ENCODE measurements around the gene LRP8. TPM values are rescaled to one million over a fixed set of nuclear protein-coding genes. Genes with fewer than 3 reads are reported as not detected.
A peak's percentile ranks its signal among the peaks of the same experiment; 100 is the strongest.

The LRP8 gene
- 8.8 TPM for polyA plus RNA-seq (2012; ENCODE audit: low read depth, missing spikeins)

GRCh38 chr1:53328009-53328461, at the start of gene LRP8:
LRP8 (minus strand) TSS chr1:53328070; CDS start chr1:53327912, 158 bp downstream.
- FAIRE-seq (peak; percentile 96), DNase-seq (ENCODE audit: insufficient read length, low spot score) (peak; percentile 94)
- TF ChIP-seq POLR2AphosphoS5 (IDR thresholded peaks at IDR 0.05; ENCODE audit: low read depth, low read length), result no peak
- no peak for TF ChIP-seq SPI1 (IDR thresholded peaks at IDR 0.05; ENCODE audit: low read depth, low read length)
- TF ChIP-seq PAX5 (IDR thresholded peaks at IDR 0.05; ENCODE audit: insufficient read depth, low read length, severe bottlenecking), result no peak
- no peak for TF ChIP-seq POU2F2 (IDR thresholded peaks at IDR 0.05; ENCODE audit: low read depth, low read length)
- no peak for TF ChIP-seq TAF1 (IDR thresholded peaks at IDR 0.05; ENCODE audit: low read depth, low read length)
- no peak; the same call in 1 of the 2 replicates for TF ChIP-seq POLR2A (IDR thresholded peaks at IDR 0.05; ENCODE audit: low read depth, low read length)

GRCh38 chr1:53377438-53377841, 49.6 kb upstream of the LRP8 start:
- no peak for FAIRE-seq
- TF ChIP-seq POLR2A (IDR thresholded peaks at IDR 0.05; ENCODE audit: low read depth, low read length) (no peak), TAF1 (IDR thresholded peaks at IDR 0.05; ENCODE audit: low read depth, low read length) (no peak), SPI1 (IDR thresholded peaks at IDR 0.05; ENCODE audit: low read depth, low read length) (no peak), PAX5 (IDR thresholded peaks at IDR 0.05; ENCODE audit: insufficient read depth, low read length, severe bottlenecking) (no peak), POLR2AphosphoS5 (IDR thresholded peaks at IDR 0.05; ENCODE audit: low read depth, low read length) (no peak), POU2F2 (IDR thresholded peaks at IDR 0.05; ENCODE audit: low read depth, low read length) (no peak)
- no peak for DNase-seq (ENCODE audit: insufficient read length, low spot score)

GRCh38 chr1:53376742-53377437, 49.0 kb upstream of the LRP8 start:
- no peak for FAIRE-seq
- DNase-seq (ENCODE audit: insufficient read length, low spot score), result no peak
- TF ChIP-seq POLR2AphosphoS5 (IDR thresholded peaks at IDR 0.05; ENCODE audit: low read depth, low read length), result no peak
- no peak for TF ChIP-seq TAF1 (IDR thresholded peaks at IDR 0.05; ENCODE audit: low read depth, low read length)
- no peak for TF ChIP-seq POLR2A (IDR thresholded peaks at IDR 0.05; ENCODE audit: low read depth, low read length)
- TF ChIP-seq PAX5 (IDR thresholded peaks at IDR 0.05; ENCODE audit: insufficient read depth, low read length, severe bottlenecking), result no peak
- TF ChIP-seq SPI1 (IDR thresholded peaks at IDR 0.05; ENCODE audit: low read depth, low read length), result no peak
- TF ChIP-seq POU2F2 (IDR thresholded peaks at IDR 0.05; ENCODE audit: low read depth, low read length), result no peak

GRCh38 chr1:53376041-53376461, 48.2 kb upstream of the LRP8 start:
- no peak for FAIRE-seq
- no peak for DNase-seq (ENCODE audit: insufficient read length, low spot score)
- TF ChIP-seq PAX5 (IDR thresholded peaks at IDR 0.05; ENCODE audit: insufficient read depth, low read length, severe bottlenecking) (no peak), TAF1 (IDR thresholded peaks at IDR 0.05; ENCODE audit: low read depth, low read length) (no peak), SPI1 (IDR thresholded peaks at IDR 0.05; ENCODE audit: low read depth, low read length) (no peak), POLR2A (IDR thresholded peaks at IDR 0.05; ENCODE audit: low read depth, low read length) (no peak), POLR2AphosphoS5 (IDR thresholded peaks at IDR 0.05; ENCODE audit: low read depth, low read length) (no peak), POU2F2 (IDR thresholded peaks at IDR 0.05; ENCODE audit: low read depth, low read length) (no peak)

GRCh38 chr1:53375440-53375839, 47.6 kb upstream of the LRP8 start:
- no peak for TF ChIP-seq PAX5 (IDR thresholded peaks at IDR 0.05; ENCODE audit: insufficient read depth, low read length, severe bottlenecking)
- TF ChIP-seq POLR2AphosphoS5 (IDR thresholded peaks at IDR 0.05; ENCODE audit: low read depth, low read length), result no peak
- TF ChIP-seq TAF1 (IDR thresholded peaks at IDR 0.05; ENCODE audit: low read depth, low read length), result no peak
- no peak for TF ChIP-seq POU2F2 (IDR thresholded peaks at IDR 0.05; ENCODE audit: low read depth, low read length)
- no peak for TF ChIP-seq SPI1 (IDR thresholded peaks at IDR 0.05; ENCODE audit: low read depth, low read length)
- TF ChIP-seq POLR2A (IDR thresholded peaks at IDR 0.05; ENCODE audit: low read depth, low read length), result no peak
- FAIRE-seq, result no peak
- DNase-seq (ENCODE audit: insufficient read length, low spot score), result no peak

- TF ChIP-seq PAX5 (IDR thresholded peaks at IDR 0.05; ENCODE audit: insufficient read depth, low read length, severe bottlenecking), result no peak
- no peak for TF ChIP-seq SPI1 (IDR thresholded peaks at IDR 0.05; ENCODE audit: low read depth, low read length)
- no peak for TF ChIP-seq POU2F2 (IDR thresholded peaks at IDR 0.05; ENCODE audit: low read depth, low read length)
- no peak for TF ChIP-seq POLR2A (IDR thresholded peaks at IDR 0.05; ENCODE audit: low read depth, low read length)
- TF ChIP-seq POLR2AphosphoS5 (IDR thresholded peaks at IDR 0.05; ENCODE audit: low read depth, low read length), result no peak
- TF ChIP-seq TAF1 (IDR thresholded peaks at IDR 0.05; ENCODE audit: low read depth, low read length), result no peak
- FAIRE-seq (no peak), DNase-seq (ENCODE audit: insufficient read length, low spot score) (no peak)
Observed at GRCh38 chr1:53373246-53373645, 45.4 kb upstream of the LRP8 start.

GRCh38 chr1:53372501-53372951, 44.7 kb upstream of the LRP8 start:
- DNase-seq (ENCODE audit: insufficient read length, low spot score) (no peak), FAIRE-seq (no peak)
- TF ChIP-seq TAF1 (IDR thresholded peaks at IDR 0.05; ENCODE audit: low read depth, low read length) (no peak), POLR2AphosphoS5 (IDR thresholded peaks at IDR 0.05; ENCODE audit: low read depth, low read length) (no peak), PAX5 (IDR thresholded peaks at IDR 0.05; ENCODE audit: insufficient read depth, low read length, severe bottlenecking) (no peak), SPI1 (IDR thresholded peaks at IDR 0.05; ENCODE audit: low read depth, low read length) (no peak), POLR2A (IDR thresholded peaks at IDR 0.05; ENCODE audit: low read depth, low read length) (no peak), POU2F2 (IDR thresholded peaks at IDR 0.05; ENCODE audit: low read depth, low read length) (no peak)

GRCh38 chr1:53371851-53372250, 44.0 kb upstream of the LRP8 start:
- FAIRE-seq (no peak), DNase-seq (ENCODE audit: insufficient read length, low spot score) (no peak)
- TF ChIP-seq POLR2A (IDR thresholded peaks at IDR 0.05; ENCODE audit: low read depth, low read length), result no peak
- no peak for TF ChIP-seq POLR2AphosphoS5 (IDR thresholded peaks at IDR 0.05; ENCODE audit: low read depth, low read length)
- no peak for TF ChIP-seq TAF1 (IDR thresholded peaks at IDR 0.05; ENCODE audit: low read depth, low read length)
- TF ChIP-seq PAX5 (IDR thresholded peaks at IDR 0.05; ENCODE audit: insufficient read depth, low read length, severe bottlenecking), result no peak
- no peak for TF ChIP-seq SPI1 (IDR thresholded peaks at IDR 0.05; ENCODE audit: low read depth, low read length)
- no peak for TF ChIP-seq POU2F2 (IDR thresholded peaks at IDR 0.05; ENCODE audit: low read depth, low read length)

GRCh38 chr1:53371121-53371666, 43.3 kb upstream of the LRP8 start:
- FAIRE-seq, result no peak
- no peak for TF ChIP-seq POLR2AphosphoS5 (IDR thresholded peaks at IDR 0.05; ENCODE audit: low read depth, low read length)
- TF ChIP-seq SPI1 (IDR thresholded peaks at IDR 0.05; ENCODE audit: low read depth, low read length), result no peak
- no peak for TF ChIP-seq POLR2A (IDR thresholded peaks at IDR 0.05; ENCODE audit: low read depth, low read length)
- no peak for TF ChIP-seq PAX5 (IDR thresholded peaks at IDR 0.05; ENCODE audit: insufficient read depth, low read length, severe bottlenecking)
- TF ChIP-seq TAF1 (IDR thresholded peaks at IDR 0.05; ENCODE audit: low read depth, low read length), result no peak
- TF ChIP-seq POU2F2 (IDR thresholded peaks at IDR 0.05; ENCODE audit: low read depth, low read length), result no peak
- no peak for DNase-seq (ENCODE audit: insufficient read length, low spot score)

Data from GM12891 (cell line).